ENCODE results near the gene POLDIP3.
A peak's percentile ranks its signal among the peaks of the same experiment; 100 is the strongest.
"Not testable (repeated sequence)": the region's sequence is repeated elsewhere in the genome, so short reads cannot be mapped to it uniquely, and the experiment has no call there.

The POLDIP3 gene

GRCh38 chr22:42585096-42585495, 29.6 kb downstream of the POLDIP3 start:
- DNase-seq: no peak

GRCh38 chr22:42584364-42584940, 30.2 kb downstream of the POLDIP3 start:
- no peak for DNase-seq

- DNase-seq: no peak
Observed at GRCh38 chr22:42582987-42583386, 31.7 kb downstream of the POLDIP3 start.

GRCh38 chr22:42581762-42582716, 32.6 kb downstream of the POLDIP3 start:
- DNase-seq: peak; percentile 86

- DNase-seq: not testable (repeated sequence)
Observed at GRCh38 chr22:42581194-42581761, 33.4 kb downstream of the POLDIP3 start.

GRCh38 chr22:42580040-42580439, 34.6 kb downstream of the POLDIP3 start:
- DNase-seq: not testable (repeated sequence)

GRCh38 chr22:42577623-42578240, 37.0 kb downstream of the POLDIP3 start:
- no peak for DNase-seq

- DNase-seq: not testable (repeated sequence)
Observed at GRCh38 chr22:42577141-42577540, 37.5 kb downstream of the POLDIP3 start.

- DNase-seq: not testable (repeated sequence)
Observed at GRCh38 chr22:42575996-42576574, 38.6 kb downstream of the POLDIP3 start.

GRCh38 chr22:42574468-42574867, 40.2 kb downstream of the POLDIP3 start:
- not testable (repeated sequence) for DNase-seq

- not testable (repeated sequence) for DNase-seq
Observed at GRCh38 chr22:42574046-42574445, 40.6 kb downstream of the POLDIP3 start.

- DNase-seq: not testable (repeated sequence)
Observed at GRCh38 chr22:42571068-42571467, 43.6 kb downstream of the POLDIP3 start.

GRCh38 chr22:42570580-42570979, 44.1 kb downstream of the POLDIP3 start:
- DNase-seq: not testable (repeated sequence)

- DNase-seq: not testable (repeated sequence)
Observed at GRCh38 chr22:42567950-42568349, 46.7 kb downstream of the POLDIP3 start.

- no peak for DNase-seq
Observed at GRCh38 chr22:42565956-42566355, 48.7 kb downstream of the POLDIP3 start.

- no peak for DNase-seq
Observed at GRCh38 chr22:42564699-42565098, 50.0 kb downstream of the POLDIP3 start.

GRCh38 chr22:42563943-42564342, 50.7 kb downstream of the POLDIP3 start:
- DNase-seq: not testable (repeated sequence)

GRCh38 chr22:42562684-42563083, 52.0 kb downstream of the POLDIP3 start:
- DNase-seq: no peak

GRCh38 chr22:42562279-42562678, 52.4 kb downstream of the POLDIP3 start:
- no peak for DNase-seq

GRCh38 chr22:42561856-42562255, 52.8 kb downstream of the POLDIP3 start:
- no peak for DNase-seq

- no peak for DNase-seq
Observed at GRCh38 chr22:42560781-42561180, 53.9 kb downstream of the POLDIP3 start.

GRCh38 chr22:42560381-42560780, 54.3 kb downstream of the POLDIP3 start:
- no peak for DNase-seq
